NCI-H2196 treated with DMSO at 0.1 percent for 48 hours (cell line): Measurements from ENCODE around the gene BAZ2B.
A peak's percentile ranks its signal among the peaks of the same experiment; 100 is the strongest.
"Not testable (repeated sequence)": the region's sequence is repeated elsewhere in the genome, so short reads cannot be mapped to it uniquely, and the experiment has no call there.

Source experiments
- DNase-seq: peaks from one replicate; lab custom pipeline; 2025; ENCODE audit not compliant: unreplicated experiment; lab: John Stamatoyannopoulos, UW

Gene BAZ2B

DNA sequence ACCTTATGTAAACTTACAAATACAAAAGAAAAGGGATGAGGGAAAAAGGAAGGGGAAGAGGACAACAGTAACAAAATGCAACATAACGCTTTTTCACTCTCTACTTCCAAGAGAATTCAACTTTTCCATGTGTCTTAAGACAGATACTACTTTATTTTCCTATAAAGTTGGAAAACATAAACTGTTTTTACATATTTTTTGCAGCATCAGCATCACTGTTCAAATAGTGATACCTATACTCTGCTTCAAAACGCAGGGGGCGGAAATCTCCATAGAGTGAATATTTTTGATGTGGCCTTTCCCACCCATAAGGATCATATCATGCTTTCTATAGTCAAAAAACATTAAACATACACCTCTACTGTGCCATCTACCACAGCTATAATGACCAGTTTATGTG, 77.5 kb downstream of the BAZ2B start:
- no peak for DNase-seq

DNA sequence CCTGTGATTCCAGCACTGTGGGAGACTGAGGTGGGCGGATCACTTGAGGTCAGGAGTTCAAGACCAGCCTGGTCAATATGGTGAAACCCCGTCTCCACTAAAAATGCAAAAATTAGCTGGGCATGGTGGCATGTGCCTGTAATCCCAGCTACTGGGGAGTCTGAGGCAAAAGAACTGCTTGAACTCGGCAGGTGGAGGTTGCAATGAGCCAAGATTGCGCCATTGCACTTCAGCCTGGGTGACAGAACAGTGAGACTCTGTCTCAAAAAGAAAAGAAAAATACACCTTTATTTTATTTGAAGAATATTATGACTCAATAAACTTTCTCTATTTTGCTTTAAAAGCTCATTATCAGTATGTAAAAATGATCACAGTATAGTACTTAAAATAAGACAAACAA, 81.1 kb downstream of the BAZ2B start:
- DNase-seq: not testable (repeated sequence)

DNA sequence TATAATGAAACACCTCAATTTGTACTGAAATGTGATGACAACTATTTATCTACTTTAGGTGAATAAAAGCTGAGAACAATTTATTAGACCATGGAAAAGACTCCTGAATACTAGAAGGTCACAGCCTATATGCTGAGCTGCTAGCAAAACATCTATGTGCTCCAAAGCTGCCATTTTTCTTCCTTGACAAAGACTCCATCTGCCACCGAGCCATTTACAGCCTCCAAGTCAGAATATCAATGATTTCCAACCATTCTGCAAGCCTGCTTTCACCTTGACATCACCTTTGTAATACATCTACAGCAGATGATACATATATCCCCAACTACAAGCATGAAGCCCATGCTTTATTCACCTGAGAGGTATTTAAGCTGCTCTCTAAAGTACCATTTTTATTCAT, 84.9 kb downstream of the BAZ2B start:
- no peak for DNase-seq

DNA sequence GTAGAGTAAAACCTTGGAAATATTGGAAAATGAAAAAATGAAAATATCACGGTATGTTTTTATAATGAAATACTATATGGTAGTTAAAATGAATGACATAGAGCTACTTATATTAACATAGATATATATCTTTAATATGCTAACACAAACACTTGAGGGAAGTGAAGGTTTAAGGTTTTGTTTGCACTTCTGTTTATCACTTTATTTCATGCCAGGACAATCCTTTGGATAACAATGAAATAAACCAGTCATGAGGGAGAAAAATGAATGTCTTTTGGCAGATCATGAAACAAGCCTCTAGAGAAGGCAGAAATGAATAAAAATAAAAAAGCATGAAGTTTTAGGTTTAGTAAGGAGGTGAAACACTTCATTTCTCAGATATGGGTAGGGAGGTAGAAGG, 89.9 kb downstream of the BAZ2B start:
- DNase-seq: no peak

DNA sequence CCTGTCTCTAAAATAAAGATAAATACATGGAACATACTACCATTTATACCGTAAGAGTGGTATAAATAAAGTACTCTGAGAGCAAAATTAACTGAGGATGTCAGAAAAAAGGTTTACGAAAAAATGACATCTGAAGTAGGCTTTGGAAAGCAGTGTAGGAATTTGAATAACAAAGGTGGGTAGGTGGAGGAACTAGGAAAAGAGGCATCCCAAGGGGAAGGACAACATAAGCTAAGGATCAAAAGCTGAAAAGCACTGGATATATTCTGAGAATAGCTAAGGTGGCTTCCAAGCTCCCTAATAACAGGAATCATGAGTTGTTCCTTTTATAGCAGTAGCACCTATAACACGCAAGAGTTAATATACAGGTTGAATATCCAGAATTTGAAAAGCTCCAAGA, 91.3 kb downstream of the BAZ2B start:
- no peak for DNase-seq

DNA sequence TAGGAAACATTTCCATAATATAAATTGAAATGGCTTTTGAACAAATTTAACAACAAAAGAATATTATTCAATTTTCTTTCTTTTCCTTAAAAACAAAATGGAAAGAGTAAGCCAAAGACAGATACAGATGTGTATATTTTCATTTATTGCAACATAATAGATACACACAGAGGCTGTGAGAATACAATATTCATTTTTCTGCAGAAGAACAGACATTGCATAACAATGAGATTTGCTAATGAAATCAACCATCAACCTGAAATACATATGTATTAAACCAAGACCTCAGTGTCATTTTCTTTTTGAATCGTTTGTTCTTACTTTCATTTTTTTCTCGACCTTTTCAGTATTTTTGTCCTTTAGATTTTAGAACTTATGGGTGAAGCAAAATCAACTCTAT, 95.1 kb downstream of the BAZ2B start:
- DNase-seq: no peak

DNA sequence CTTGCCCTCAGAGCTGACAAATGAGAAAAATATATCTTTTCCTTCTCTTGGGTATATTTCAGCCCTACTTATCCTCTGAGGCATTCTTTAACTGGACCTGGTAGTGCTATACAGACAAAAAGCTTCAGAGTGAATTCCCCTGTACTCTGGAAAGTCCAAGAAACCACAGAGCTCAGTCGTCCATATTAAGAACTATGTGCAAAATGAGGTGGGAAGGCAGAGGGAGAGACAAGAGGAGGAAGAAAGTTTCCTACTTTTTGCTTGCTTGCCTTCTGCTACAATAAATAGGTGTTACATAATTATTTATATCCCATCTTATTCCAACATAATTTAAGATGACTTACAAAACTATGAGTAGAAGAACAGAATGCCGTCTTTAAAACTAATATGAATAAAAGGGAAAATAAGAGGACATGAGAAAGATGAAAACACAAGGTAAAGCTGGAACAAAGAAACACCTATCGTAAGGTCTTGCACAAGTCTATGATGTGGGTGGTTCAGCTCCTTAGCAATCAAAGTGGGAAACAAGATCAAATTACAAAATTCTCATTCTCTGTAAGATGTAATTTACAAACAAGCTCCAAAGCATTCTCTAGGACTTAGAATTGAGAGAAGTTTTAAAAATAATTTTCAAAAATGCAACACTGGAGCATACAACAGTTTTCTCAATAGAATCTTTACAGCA, 97.9 kb downstream of the BAZ2B start:
- no peak for DNase-seq

DNA sequence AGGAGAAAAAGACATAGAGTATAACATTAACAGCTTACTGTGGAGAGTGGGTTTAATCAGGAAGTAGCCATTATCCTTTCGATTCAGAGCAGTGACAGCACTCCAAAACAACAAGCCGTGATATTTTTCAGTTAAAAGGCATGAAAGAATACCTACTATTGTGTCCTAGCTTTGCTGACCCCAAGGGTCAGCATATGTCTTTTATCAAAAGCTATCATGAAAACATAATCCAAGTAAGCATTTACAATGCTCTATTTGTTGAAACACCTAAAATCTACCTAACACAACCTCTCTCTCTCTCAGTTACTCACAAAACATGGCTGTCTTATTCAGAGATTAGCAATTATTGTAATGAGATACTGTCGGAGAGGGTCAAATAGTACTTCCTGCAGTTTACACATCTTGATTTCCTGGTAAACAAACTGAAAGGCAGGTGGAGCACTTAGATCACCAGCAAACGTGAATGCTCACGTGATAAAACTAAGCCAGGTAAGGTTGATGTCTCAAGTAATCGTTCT, 100.0 kb downstream of the BAZ2B start:
- DNase-seq: peak; percentile 92

DNA sequence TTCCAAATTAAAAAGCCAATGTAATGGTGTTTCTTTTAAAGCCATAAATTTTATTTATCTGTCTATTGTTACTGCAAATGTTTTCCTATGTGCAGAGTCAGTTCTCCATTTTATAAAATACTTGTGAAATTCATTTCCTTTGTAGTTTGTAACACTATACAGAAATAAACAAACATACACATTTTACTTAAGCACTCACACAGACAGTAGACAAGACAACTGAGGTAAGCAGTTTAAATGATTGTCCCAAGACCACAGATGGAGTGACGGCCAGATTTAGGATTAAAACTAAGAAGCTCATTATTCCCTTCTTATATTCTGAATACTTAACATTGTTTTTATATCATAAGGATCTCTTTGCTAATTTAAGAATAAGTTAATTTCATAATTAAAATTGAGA, 100.9 kb downstream of the BAZ2B start:
- no peak for DNase-seq

DNA sequence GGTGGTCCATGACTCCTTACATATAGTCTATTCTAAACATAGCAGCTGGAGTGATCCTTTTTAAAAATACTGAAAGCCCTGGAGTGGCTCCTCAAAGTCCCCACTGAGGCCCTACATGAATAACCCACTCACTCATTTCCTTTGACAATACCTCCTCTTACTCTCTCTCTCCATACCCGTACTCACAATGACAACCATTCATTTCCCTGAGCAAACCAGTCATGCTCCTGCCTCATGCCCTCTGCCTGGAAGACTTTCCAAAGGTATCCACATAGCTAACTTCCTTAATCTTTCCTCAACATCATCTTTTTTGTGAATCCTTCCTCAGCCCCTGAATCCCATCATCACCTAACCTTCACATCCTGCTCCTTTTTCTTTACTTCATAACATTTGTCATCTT, 102.6 kb downstream of the BAZ2B start:
- no peak for DNase-seq

DNA sequence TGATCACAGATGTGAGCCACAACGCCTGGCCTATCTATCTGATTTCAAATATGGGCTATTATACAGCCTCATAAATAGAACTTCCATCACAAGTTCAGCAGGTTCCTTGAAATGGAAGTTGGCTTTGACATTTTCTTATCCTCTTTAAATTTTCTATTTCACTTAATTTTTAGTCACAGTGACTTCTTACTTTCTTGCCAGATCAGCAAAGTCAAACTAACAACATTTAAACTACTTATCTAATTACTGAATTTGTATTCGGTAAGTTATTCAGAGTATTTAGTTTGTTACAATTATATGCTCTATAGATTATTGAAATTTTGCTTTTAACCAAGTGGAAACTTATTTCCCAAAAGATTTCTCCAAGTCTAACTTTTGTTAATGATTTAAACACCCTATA, 108.2 kb downstream of the BAZ2B start:
- DNase-seq: no peak

DNA sequence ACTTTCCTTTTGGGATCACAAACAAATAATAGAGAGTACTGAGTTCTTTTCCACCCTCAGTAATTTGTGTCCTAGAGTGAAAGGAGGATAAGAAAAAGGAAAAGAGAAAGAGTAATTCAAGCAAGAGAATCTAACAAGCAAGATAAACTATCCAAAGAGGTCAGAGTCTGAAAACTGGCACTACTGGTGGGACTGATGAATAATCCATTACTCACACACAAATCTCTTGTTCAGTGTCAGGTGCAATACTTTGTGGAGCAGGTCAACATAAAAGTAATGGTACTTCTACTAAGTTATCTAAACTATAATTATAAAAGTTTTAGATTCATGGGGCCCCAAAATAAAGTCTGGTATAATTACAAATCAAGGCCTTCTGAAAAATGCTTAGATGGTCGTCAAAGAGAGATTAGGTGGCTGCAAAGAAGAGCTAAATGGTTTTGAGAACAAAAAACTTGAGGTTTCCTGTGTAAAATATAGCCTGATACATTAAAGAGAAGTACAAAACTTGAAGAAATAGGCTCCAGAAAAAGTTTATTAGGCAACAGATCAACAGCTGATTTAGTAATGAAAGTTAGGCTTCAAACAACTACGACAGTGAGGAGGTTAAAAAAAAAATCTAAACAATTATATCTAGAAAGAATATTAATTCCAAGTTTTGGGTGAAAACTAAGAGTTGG, 109.4 kb downstream of the BAZ2B start:
- DNase-seq: no peak

DNA sequence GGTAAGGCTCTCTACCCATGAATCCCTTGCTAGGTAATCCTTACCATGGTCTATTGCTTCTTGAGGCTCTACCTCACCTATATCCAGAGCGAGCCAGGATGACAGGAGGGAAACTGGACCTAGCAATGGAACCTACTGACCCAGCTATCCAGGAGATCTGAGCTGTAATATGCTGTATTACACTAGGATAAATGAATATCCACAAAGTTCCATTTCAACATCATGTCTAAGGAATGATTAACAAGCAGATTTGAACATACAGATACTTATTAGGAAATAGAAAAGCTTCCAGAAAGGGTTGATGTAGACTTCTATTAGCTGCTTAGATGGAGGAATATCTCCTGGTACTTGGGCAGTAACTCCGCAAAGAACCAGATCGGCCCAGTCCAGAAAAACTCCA, 110.1 kb downstream of the BAZ2B start:
- no peak for DNase-seq

DNA sequence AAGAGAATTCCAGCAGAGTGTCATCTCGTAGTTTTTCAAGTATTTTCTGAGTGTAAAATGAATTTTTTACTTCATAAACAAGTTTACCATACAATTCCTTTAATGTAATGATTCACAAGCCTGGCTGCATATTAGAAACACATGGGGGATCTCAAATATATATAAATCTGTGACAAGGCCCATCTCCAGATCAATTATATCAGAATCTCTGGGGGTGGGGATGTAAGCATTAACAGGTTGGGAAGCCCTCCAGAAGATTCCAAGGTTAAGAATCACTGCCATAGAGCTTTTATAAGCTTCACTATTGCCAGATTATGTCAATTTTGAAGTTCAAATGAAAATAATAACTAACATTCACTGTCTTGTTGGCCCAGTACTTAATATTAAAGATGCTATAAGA, 111.2 kb downstream of the BAZ2B start:
- no peak for DNase-seq

DNA sequence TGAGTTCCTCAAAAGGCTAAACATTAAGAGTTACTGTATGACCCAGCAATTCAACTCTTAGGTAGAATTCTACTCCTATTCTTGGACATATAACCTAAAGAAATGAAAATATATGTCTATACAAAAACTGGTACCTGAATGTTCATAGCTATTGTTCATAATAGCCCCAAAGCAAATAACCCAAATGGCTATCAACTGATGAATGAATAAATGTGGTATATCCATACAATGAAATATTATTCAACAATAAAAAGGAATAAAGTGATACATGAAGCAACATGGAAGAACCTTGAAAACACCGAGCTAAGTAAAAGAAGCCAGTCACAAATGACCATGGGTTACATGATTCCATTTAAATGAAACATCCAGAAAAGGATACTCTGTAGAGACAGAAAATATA, 114.6 kb downstream of the BAZ2B start:
- DNase-seq: no peak

DNA sequence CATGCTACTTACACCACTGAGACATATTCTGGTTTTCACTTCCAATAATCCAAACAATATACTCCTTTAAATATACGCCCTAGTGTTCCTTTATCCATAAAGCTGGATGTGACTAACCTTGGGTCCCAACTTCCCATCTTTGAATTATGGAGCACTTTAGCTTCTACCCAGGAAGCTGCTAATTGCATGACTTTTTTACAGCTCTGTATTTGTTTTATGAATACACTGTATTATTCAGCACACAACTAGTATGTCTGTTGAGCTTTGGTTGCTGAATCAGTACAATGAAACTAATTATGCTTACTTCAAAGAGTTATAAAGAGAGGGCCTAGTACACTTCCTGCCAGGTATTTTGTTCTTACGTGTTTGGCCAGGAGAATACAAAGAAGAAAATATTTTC, 118.5 kb downstream of the BAZ2B start:
- DNase-seq: no peak

DNA sequence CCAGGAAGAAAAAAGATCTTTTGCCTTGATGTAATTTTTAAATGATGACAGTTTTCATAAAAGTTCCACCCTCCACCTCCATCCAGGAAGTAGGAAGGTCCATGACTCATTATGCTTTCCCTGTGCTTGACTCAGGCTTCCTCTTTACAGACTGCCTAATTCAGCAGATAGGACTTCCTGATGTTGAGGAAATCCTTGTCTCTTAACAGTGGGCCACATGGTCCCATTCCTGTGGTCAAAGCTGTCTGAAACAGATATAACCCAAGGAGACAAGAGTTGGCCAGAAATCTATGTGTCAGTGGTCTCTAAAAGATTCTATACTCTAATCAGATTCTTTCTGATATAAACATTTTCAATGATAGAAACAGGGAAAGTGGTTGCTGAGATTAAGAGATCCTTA, 119.1 kb downstream of the BAZ2B start:
- no peak for DNase-seq

DNA sequence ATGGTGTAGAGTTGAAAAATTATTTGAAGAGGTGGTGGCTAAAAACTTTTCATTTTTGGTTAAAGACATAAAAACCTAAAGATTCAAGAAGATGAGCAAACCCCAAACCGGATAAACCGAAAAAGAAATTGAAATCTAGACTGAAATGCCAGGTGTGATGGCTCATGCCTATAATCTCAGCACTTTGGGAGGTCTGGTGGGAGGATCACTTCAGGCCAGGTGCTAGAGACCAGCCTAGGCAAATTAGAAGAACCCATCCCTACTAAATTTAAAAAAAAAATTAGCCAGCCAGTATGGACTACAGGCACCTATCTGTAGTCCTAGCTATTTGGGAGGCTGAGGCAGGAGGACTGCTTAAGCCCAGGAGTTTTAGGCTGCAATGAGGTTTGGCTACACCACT, 126.9 kb downstream of the BAZ2B start:
- no peak for DNase-seq

DNA sequence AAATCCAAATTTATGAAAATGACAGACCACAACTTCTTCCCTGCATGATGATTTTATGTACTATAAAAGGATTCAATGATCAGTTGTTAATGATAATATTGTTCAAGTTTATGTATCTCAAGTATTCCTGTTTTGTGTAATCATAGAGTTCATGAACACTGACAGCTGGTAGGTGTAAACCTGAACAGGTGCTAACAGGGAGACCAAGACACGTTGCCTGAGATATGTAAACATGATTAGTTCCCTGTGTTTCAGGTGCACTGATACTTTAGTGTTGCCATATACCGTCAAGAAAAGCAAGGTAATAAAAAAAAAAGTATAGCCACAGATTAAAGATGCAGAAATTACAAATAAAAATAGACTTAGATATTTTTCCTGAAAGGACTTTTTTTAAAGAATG, 131.8 kb downstream of the BAZ2B start:
- peak; percentile 37 for DNase-seq

DNA sequence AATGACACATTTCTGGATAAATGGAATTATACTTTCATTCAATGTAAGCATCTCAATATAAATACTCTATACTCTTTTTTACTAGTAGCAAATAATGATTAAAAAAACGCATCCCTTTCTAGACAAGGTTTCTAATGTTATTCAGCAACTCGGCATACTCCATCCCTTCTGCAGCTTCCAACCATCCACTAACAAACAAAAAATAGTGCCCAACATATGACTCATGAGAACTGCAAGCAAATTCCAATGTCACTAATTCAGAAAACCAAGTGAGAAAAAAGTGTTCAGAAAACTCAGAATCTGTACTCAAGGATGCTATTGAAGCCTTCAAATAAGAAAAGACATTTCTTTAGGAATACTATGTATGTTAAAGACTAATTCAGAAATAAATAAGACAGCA, 140.0 kb downstream of the BAZ2B start:
- DNase-seq: no peak

DNA sequence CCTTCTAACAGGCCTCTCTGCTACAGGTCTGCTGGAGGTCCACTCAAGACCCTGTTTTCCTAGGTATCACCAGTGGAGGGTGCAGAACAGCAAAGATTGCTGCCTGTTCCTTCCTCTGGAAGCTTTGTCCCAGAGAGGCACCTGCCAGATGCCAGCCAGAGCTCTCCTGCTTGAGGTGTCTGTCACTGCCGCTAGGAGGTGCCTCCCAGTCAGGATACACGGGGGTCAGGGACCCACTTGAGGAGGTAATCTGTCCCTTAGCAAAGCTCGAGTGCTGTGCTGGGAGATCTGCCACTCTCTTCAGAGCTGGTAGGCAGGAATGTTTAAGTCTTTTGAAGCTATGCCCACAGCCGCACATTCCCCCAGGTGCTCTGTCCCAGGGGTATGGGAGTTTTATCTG, 140.6 kb downstream of the BAZ2B start:
- DNase-seq: no peak

DNA sequence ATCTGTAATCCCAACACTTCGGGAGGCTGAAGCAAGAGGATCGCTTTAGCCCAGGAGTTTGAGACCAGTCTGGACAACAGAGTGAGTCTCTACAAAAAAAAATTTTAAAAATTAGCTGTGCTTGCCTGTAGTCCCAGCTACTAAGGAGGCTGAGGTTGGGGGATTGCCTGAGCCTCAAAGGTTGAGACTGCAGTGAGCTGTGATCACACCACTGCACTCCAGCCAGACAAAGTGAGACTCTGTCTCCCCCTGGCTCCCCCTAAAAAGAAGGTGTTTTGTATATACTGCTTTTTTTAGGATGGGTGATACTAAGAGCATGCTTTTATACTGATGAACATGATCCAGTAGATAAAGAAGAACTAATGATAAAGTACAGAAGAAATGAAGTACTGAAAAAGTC, 145.0 kb downstream of the BAZ2B start:
- no peak for DNase-seq

DNA sequence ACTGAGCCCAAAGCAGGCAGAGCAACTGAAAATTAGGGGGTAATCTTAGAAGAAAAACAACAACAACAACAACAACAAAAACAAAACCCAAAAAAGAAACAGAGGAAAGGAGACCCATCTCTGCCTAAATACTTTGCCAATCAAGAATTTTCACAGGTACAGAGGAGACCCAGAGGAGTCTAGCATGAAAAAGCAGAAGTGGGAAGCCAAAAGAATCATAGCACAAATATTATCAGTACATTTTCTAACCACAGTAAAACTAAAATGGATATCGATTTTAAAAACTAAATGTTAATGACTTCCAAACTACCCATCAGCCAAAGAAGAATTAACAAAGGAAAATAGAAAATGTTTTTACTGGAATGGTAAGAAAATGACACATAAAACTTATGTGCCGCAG, 148.1 kb downstream of the BAZ2B start:
- DNase-seq: no peak
